ENCODE data around the gene USHBP1.

The USHBP1 gene

GRCh38 chr19:17307876-17308377 is 43.4 kb upstream of the USHBP1 start:
- Histone ChIP-seq H4K20me1 (ENCODE audit: insufficient read depth, low read length) (no peaks in the 10 kb centered on the region), H3K79me2 (ENCODE audit: insufficient read depth, low read length) (peaks cover 13% of the 10 kb centered on the region)

GRCh38 chr19:17306285-17306714 is 41.8 kb upstream of the USHBP1 start:
- H3K36me3 ChIP-seq (ENCODE audit: insufficient read depth, low read length): peaks cover 3% of the 10 kb centered on the region; the same call in 1 of the 2 replicates
- peak overlapping the region; percentile 68 for H3K4me3 ChIP-seq (ENCODE audit: low read depth, low read length, poor library complexity, severe bottlenecking)
- no peaks in the 10 kb centered on the region for H3K9me3 ChIP-seq (ENCODE audit: low read length)
- peaks cover 13% of the 10 kb centered on the region for H3K79me2 ChIP-seq (ENCODE audit: insufficient read depth, low read length)
- H3K4me1 ChIP-seq (ENCODE audit: insufficient read depth, low read length, severe bottlenecking): peaks cover 48% of the 10 kb centered on the region
- H3K27me3 ChIP-seq (ENCODE audit: insufficient read depth, low read length): no peaks in the 10 kb centered on the region
- H4K20me1 ChIP-seq (ENCODE audit: insufficient read depth, low read length): no peaks in the 10 kb centered on the region
- H3K9me2 ChIP-seq (ENCODE audit: low read depth, low read length): no peaks in the 10 kb centered on the region
- H3F3A ChIP-seq (ENCODE audit: insufficient read depth, low read length): peaks cover 6% of the 10 kb centered on the region; the same call in 1 of the 2 replicates
- peak overlapping the region; percentile 75 for H3K4me2 ChIP-seq (ENCODE audit: low read length)
- no peak overlapping the region for H2AFZ ChIP-seq (ENCODE audit: low read length)
- peak overlapping the region; percentile 88 for H3K27ac ChIP-seq (ENCODE audit: low read depth, low read length, poor library complexity, severe bottlenecking)
- TF ChIP-seq EZH2 (IDR thresholded peaks at IDR 0.05; ENCODE audit: borderline replicate concordance, low read length) (no peak), CTCF (IDR thresholded peaks at IDR 0.05; ENCODE audit: low read length) (no peak)
- peak overlapping the region; percentile 75 for H3K9ac ChIP-seq (ENCODE audit: low read length)

More at GRCh38 chr19:17307876-17308377, 43.4 kb upstream of the USHBP1 start:
- peak overlapping the region; percentile 30 for H3K27ac ChIP-seq (ENCODE audit: low read depth, low read length, poor library complexity, severe bottlenecking)
- H3K9me3 ChIP-seq (ENCODE audit: low read length): no peaks in the 10 kb centered on the region
- H3K9me2 ChIP-seq (ENCODE audit: low read depth, low read length): no peaks in the 10 kb centered on the region
- H3K4me2 ChIP-seq (ENCODE audit: low read length): no peak overlapping the region
- H3K4me1 ChIP-seq (ENCODE audit: insufficient read depth, low read length, severe bottlenecking): peaks cover 38% of the 10 kb centered on the region
- H3K36me3 ChIP-seq (ENCODE audit: insufficient read depth, low read length): peaks cover 11% of the 10 kb centered on the region; the same call in 1 of the 2 replicates
- H3K4me3 ChIP-seq (ENCODE audit: low read depth, low read length, poor library complexity, severe bottlenecking): no peak overlapping the region
- H3F3A ChIP-seq (ENCODE audit: insufficient read depth, low read length): peaks cover 6% of the 10 kb centered on the region; the same call in 1 of the 2 replicates
- TF ChIP-seq EZH2 (IDR thresholded peaks at IDR 0.05; ENCODE audit: borderline replicate concordance, low read length): no peak
- TF ChIP-seq CTCF (IDR thresholded peaks at IDR 0.05; ENCODE audit: low read length): no peak
- H2AFZ ChIP-seq (ENCODE audit: low read length): no peak overlapping the region
- no peaks in the 10 kb centered on the region for H3K27me3 ChIP-seq (ENCODE audit: insufficient read depth, low read length)
- H3K9ac ChIP-seq (ENCODE audit: low read length): no peak overlapping the region

GRCh38 chr19:17305517-17306284 is 41.2 kb upstream of the USHBP1 start, which contains the start of gene MRPL34:
MRPL34 (plus strand) TSS chr19:17305872; CDS start chr19:17305893, 21 bp downstream.
- Histone ChIP-seq H3K36me3 (ENCODE audit: insufficient read depth, low read length) (peaks cover 7% of the 10 kb centered on the region; the same call in 1 of the 2 replicates), H3F3A (ENCODE audit: insufficient read depth, low read length) (peaks cover 6% of the 10 kb centered on the region; the same call in 1 of the 2 replicates), H3K79me2 (ENCODE audit: insufficient read depth, low read length) (peaks cover 11% of the 10 kb centered on the region), H3K4me3 (ENCODE audit: low read depth, low read length, poor library complexity, severe bottlenecking) (peak within 1 kb of the TSS; percentile 68), H3K9ac (ENCODE audit: low read length) (peak within 1 kb of the TSS; percentile 75), H3K9me3 (ENCODE audit: low read length) (no peaks in the 10 kb centered on the region), H3K9me2 (ENCODE audit: low read depth, low read length) (no peaks in the 10 kb centered on the region), H3K27ac (ENCODE audit: low read depth, low read length, poor library complexity, severe bottlenecking) (peak within 1 kb of the TSS; percentile 88), H3K4me2 (ENCODE audit: low read length) (peak within 1 kb of the TSS; percentile 75), H2AFZ (ENCODE audit: low read length) (no peak within 1 kb of the TSS), H3K4me1 (ENCODE audit: insufficient read depth, low read length, severe bottlenecking) (peaks cover 47% of the 10 kb centered on the region), H3K27me3 (ENCODE audit: insufficient read depth, low read length) (no peaks in the 10 kb centered on the region), H4K20me1 (ENCODE audit: insufficient read depth, low read length) (no peaks in the 10 kb centered on the region)
- TF ChIP-seq EZH2 (IDR thresholded peaks at IDR 0.05; ENCODE audit: borderline replicate concordance, low read length) (no peak), CTCF (IDR thresholded peaks at IDR 0.05; ENCODE audit: low read length) (peak; percentile 78)

Measured in OCI-LY1 (cell line).